PC-3 (cell line): Measurements from ENCODE around the gene DGKH. TPM values are rescaled to one million over a fixed set of nuclear protein-coding genes. Genes with fewer than 3 reads are reported as not detected.

ENCODE experiments used
- ATAC-seq: fragments of 200-7000 bp; cut with Tn5 transposase; 2 replicates; pipeline ENCODE4 v1.9.1; 2020; ENCODE audit warnings: mild to moderate bottlenecking, moderate library complexity
- BruUV-seq: library from RNA; stranded (reverse); fragments of 400-500 nt; replicated peaks from 2 replicates; lab custom pipeline; 2021; lab: Mats Ljungman, UMichigan
- CTCF ChIA-PET: fragments of 300-600 bp; sonication (Branson Sonifier 250); formaldehyde crosslinking; loops from one replicate; lab custom pipeline; 2022; ENCODE audit warnings: antibody characterized with exemption; lab: Charles Lee
- POLR2A ChIA-PET: fragments of 300-600 bp; sonication (Branson Sonifier 250); formaldehyde crosslinking; loops from one replicate; lab custom pipeline; 2022; ENCODE audit warnings: antibody characterized with exemption; ENCODE audit not compliant: unreplicated experiment; lab: Charles Lee
- DNase-seq: peaks from one replicate; pipeline ENCODE4 v3.0.0-alpha.2; 2015
- H2AFZ ChIP-seq: fragments of 300-600 bp; sonication (generic); 2 replicates; pipeline ENCODE4 v1.6.0; 2016; ENCODE audit warnings: antibody characterized with exemption, low read length
- H3F3A ChIP-seq: fragments of 300-600 bp; sonication (generic); one replicate; pipeline ENCODE4 v1.6.0; 2017; ENCODE audit warnings: antibody characterized with exemption, low read length, control low read depth, mild to moderate bottlenecking; ENCODE audit not compliant: unreplicated experiment
- H3K27ac ChIP-seq: fragments of 300-600 bp; sonication (generic); 2 replicates; pipeline ENCODE4 v1.5.1; 2016; ENCODE audit warnings: mild to moderate bottlenecking, low read length
- H3K27me3 ChIP-seq: fragments of 300-600 bp; sonication (generic); 2 replicates; pipeline ENCODE4 v1.6.1; 2016; ENCODE audit warnings: low read length, mixed read lengths
- H3K36me3 ChIP-seq: fragments of 300-600 bp; sonication (generic); 2 replicates; pipeline ENCODE4 v1.6.1; 2016; ENCODE audit warnings: low read depth, mixed run types, low read length, mixed read lengths
- H3K4me1 ChIP-seq: fragments of 300-600 bp; sonication (generic); 2 replicates; pipeline ENCODE4 v1.5.1; 2016; ENCODE audit warnings: low read length; ENCODE audit not compliant: insufficient read depth
- H3K4me2 ChIP-seq: fragments of 300-600 bp; sonication (generic); 2 replicates; pipeline ENCODE4 v1.6.0; 2016; ENCODE audit warnings: low read length
- H3K4me3 ChIP-seq: fragments of 300-600 bp; sonication (generic); 2 replicates; pipeline ENCODE4 v1.5.1; 2016; ENCODE audit warnings: mild to moderate bottlenecking, low read length, mixed read lengths
- H3K79me2 ChIP-seq: fragments of 300-600 bp; sonication (generic); 2 replicates; pipeline ENCODE4 v1.6.1; 2017; ENCODE audit warnings: low read length, mixed read lengths
- H3K9ac ChIP-seq: fragments of 300-600 bp; sonication (generic); 2 replicates; pipeline ENCODE4 v1.6.0; 2016; ENCODE audit warnings: mild to moderate bottlenecking, low read length
- H3K9me2 ChIP-seq: fragments of 300-600 bp; sonication (generic); replicated peaks from 2 replicates; pipeline ENCODE4 v1.6.1; 2016; ENCODE audit warnings: mixed run types, low read length, mixed read lengths
- H3K9me3 ChIP-seq: fragments of 300-600 bp; sonication (generic); 2 replicates; pipeline ENCODE4 v1.6.1; 2016; ENCODE audit warnings: low read length, mixed read lengths
- H4K20me1 ChIP-seq: fragments of 300-600 bp; sonication (generic); 2 replicates; pipeline ENCODE4 v1.6.1; 2016; ENCODE audit warnings: low read length, mixed read lengths
- CTCF ChIP-seq: fragments of 300-600 bp; sonication (generic); conservative IDR thresholded peaks from 2 replicates; pipeline ENCODE4 v1.5.1; 2017; ENCODE audit warnings: antibody characterized with exemption, low read depth, mild to moderate bottlenecking, low read length
- EZH2 ChIP-seq: fragments of 300-600 bp; sonication (generic); IDR thresholded peaks from one replicate; pipeline ENCODE4 v1.6.1; 2017; ENCODE audit warnings: antibody characterized with exemption, mild to moderate bottlenecking, low read length; ENCODE audit not compliant: unreplicated experiment
- EZH2phosphoT487 ChIP-seq: fragments of 300-600 bp; sonication (generic); IDR thresholded peaks from 2 replicates; pipeline ENCODE4 v1.6.1; 2018; ENCODE audit warnings: mild to moderate bottlenecking, antibody characterized with exemption, low read length, borderline replicate concordance
- intact Hi-C: fragments of 100-400 bp; cut with micrococcal nuclease; formaldehyde crosslinking; loops from 2 replicates; pipeline ENCODE4 v1.9.0; 2023
- total RNA-seq: library from RNA; depleted of rRNA; stranded (reverse); fragments of >200 nt; gene quantifications from 2 replicates; pipeline ENCODE4 v1.2.3, GENCODE V29; 2014

The DGKH gene
- total RNA-seq, 1 experiment from 2014 or later: 5.9 TPM

DNA sequence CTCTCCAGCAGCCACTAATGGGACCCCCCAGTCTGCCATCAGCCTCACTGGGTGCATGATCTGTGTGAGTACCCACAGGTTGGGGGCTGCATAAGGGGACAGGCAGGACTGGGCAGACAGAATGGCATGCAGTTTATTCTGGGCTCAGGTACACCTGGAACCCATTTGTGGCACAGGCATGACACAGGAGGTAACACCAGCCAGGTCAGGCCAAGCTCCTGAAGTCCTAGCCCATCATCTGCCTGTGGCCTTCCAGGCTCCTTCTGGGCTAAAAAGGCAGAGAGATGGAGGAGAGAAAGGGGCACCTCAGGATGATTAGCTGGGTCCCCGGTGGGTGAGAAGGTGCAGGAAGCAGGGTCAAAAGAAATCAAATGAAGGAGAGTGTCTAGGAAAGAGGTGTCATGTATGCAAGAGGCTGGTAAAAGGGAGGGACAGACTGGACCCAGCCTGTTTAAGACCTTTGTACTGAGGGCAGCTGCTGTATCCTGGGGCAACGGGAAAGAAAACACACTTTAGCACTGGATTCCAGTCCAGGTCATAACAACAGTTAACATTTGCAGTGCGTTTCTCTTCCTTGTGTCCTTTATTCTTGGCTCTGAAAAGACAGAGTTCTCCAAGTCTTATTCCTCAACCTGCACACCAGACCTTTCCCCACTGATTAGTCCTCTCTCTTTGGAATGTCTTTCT lies 20.2 kb upstream of the DGKH start:
- Histone ChIP-seq H3K79me2 (no peaks in the 10 kb centered on the region), H3K9me3 (no peaks in the 10 kb centered on the region), H3K36me3 (no peaks in the 10 kb centered on the region), H3K4me1 (peaks cover 32% of the 10 kb centered on the region), H3K9me2 (no peaks in the 10 kb centered on the region), H3K4me2 (no peak overlapping the region), H3K9ac (no peak overlapping the region), H4K20me1 (no peaks in the 10 kb centered on the region), H3K27ac (no peak overlapping the region), H3K4me3 (no peak overlapping the region), H2AFZ (no peak overlapping the region), H3K27me3 (no peaks in the 10 kb centered on the region), H3F3A (no peaks in the 10 kb centered on the region)
- ChIA-PET POLR2A (no interaction called here), CTCF (interaction anchor here (0.6 kb wide), 1 partner anchor 95 kb away, joined by 4 read pairs; no protein-coding TSS in a partner anchor)
- no TSS peak for BruUV-seq
- DNase-seq: no peak
- no peak for ATAC-seq
- TF ChIP-seq EZH2phosphoT487 (no peak), EZH2 (no peak), CTCF (no peak)
- intact Hi-C loops: loop anchor here (5.0 kb wide), 2 partner anchors 121 to 361 kb away; no protein-coding TSS in a partner anchor

- no peak overlapping the region for H2AFZ ChIP-seq
- H3K27me3 ChIP-seq: no peaks in the 10 kb centered on the region
- no peaks in the 10 kb centered on the region for H3F3A ChIP-seq
- intact Hi-C loops: no loop called here
- DNase-seq (no peak), ATAC-seq (no peak)
- H3K4me2 ChIP-seq: no peak overlapping the region
- TF ChIP-seq EZH2: no peak
- no peak for TF ChIP-seq EZH2phosphoT487
- no peak for TF ChIP-seq CTCF
- H3K9me3 ChIP-seq: no peaks in the 10 kb centered on the region
- H3K4me1 ChIP-seq: peaks cover 10% of the 10 kb centered on the region
- peaks cover 2% of the 10 kb centered on the region for H3K79me2 ChIP-seq
- H3K9ac ChIP-seq: no peak overlapping the region
- H3K36me3 ChIP-seq: no peaks in the 10 kb centered on the region
- no peaks in the 10 kb centered on the region for H4K20me1 ChIP-seq
- H3K27ac ChIP-seq: no peak overlapping the region
- no peak overlapping the region for H3K4me3 ChIP-seq
- BruUV-seq: no TSS peak
- CTCF ChIA-PET: no interaction called here
- POLR2A ChIA-PET: no interaction called here
- no peaks in the 10 kb centered on the region for H3K9me2 ChIP-seq
These were observed 12.4 kb upstream of the DGKH start for GRCh38 chr13:42035905-42036521.

DNA sequence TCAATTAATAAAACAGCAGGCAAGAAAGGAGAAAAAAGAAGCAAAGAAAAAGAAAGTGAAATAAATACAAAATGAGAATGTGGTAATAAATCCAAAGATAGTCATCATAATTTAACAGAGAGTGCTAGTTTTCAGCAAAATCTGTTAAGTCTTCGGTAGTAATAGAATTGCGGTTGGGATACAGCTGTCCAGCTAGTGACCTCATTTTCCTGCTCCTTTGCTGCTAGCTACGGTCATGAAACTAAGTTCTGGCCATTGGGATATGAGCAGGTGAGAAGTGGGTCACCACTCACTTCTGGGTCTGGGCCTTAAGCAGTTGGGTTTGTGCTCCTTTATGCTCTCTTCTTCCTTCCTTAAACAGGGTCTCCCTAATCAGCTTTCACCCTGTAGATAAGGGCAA lies 11.7 kb upstream of the DGKH start:
- no peak overlapping the region for H2AFZ ChIP-seq
- H3K9ac ChIP-seq: no peak overlapping the region
- H3K79me2 ChIP-seq: peaks cover 9% of the 10 kb centered on the region
- intact Hi-C loops: no loop called here
- ChIA-PET CTCF (no interaction called here), POLR2A (no interaction called here)
- DNase-seq (no peak), ATAC-seq (no peak)
- H3K27me3 ChIP-seq: no peaks in the 10 kb centered on the region
- H3K4me1 ChIP-seq: peaks cover 10% of the 10 kb centered on the region
- no peaks in the 10 kb centered on the region for H3K9me2 ChIP-seq
- no TSS peak for BruUV-seq
- H3K27ac ChIP-seq: no peak overlapping the region
- H3F3A ChIP-seq: no peaks in the 10 kb centered on the region
- TF ChIP-seq EZH2phosphoT487 (no peak), CTCF (no peak), EZH2 (no peak)
- no peaks in the 10 kb centered on the region for H3K9me3 ChIP-seq
- H3K36me3 ChIP-seq: no peaks in the 10 kb centered on the region
- H3K4me2 ChIP-seq: no peak overlapping the region
- no peaks in the 10 kb centered on the region for H4K20me1 ChIP-seq
- H3K4me3 ChIP-seq: no peak overlapping the region
